A549 (cell line): ENCODE results near the gene CLIC4. TPM values are rescaled to one million over a fixed set of nuclear protein-coding genes. Genes with fewer than 3 reads are reported as not detected.
A peak's percentile ranks its signal among the peaks of the same experiment; 100 is the strongest.

ENCODE experiments used
- ATAC-seq, 2 experiments: fragments of 200-7000 bp in 1 of 2; fragments of >200 bp in 1 of 2; cut with Nextera tagmentation in 1 of 2; cut with Tn5 transposase in 1 of 2; 3 replicates each; pipeline versions ENCODE4 v1.8.0 to v1.9.1; 2018 to 2020; ENCODE audit warnings: mild to moderate bottlenecking in 1 of 2, moderate library complexity in 1 of 2
- CTCF ChIA-PET: fragments of 300-600 bp; sonication (Branson Sonifier 250); formaldehyde crosslinking; extraction: SDS; loops from one replicate; lab custom pipeline; 2021; ENCODE audit warnings: antibody characterized with exemption, inconsistent platforms; lab: Yijun Ruan, JAX
- POLR2A ChIA-PET: fragments of 350-600 bp; formaldehyde crosslinking; extraction: SDS; loops from one replicate; lab custom pipeline; 2021; ENCODE audit warnings: antibody characterized with exemption, inconsistent platforms; lab: Yijun Ruan, JAX
- DNase-seq, 2 experiments: peaks; one replicate each; pipeline versions ENCODE4 v3.0.0 to v3.0.0-alpha.2; 2011 to 2016; ENCODE audit warnings: low read depth in 1 of 2, low spot score in 1 of 2
- FAIRE-seq: peaks from 2 replicates; lab custom pipeline; 2011; peaks lifted over from hg19 to GRCh38; lab: Jason Lieb, UNC
- H3K27ac ChIP-seq, 2 experiments: fragments of >200 bp; sonication (Bioruptor Twin); formaldehyde crosslinking; 3 replicates each; pipeline ENCODE4 v1.5.1; 2016 to 2017
- H3K4me1 ChIP-seq: fragments of >200 bp; sonication (Bioruptor Twin); formaldehyde crosslinking; 3 replicates; pipeline ENCODE4 v1.6.1; 2016
- H3K4me2 ChIP-seq: fragments of >200 bp; sonication (Bioruptor Twin); formaldehyde crosslinking; 3 replicates; pipeline ENCODE4 v1.6.1; 2016
- H3K4me3 ChIP-seq: fragments of >200 bp; sonication (Bioruptor Twin); formaldehyde crosslinking; 3 replicates; pipeline ENCODE4 v1.5.1; 2016
- H3K9me3 ChIP-seq: fragments of >200 bp; sonication (Bioruptor Twin); formaldehyde crosslinking; 3 replicates; pipeline ENCODE4 v1.6.1; 2016
- CBX2 ChIP-seq: fragments of 200-600 bp; sonication (generic); IDR thresholded peaks from 2 replicates; pipeline ENCODE4 v1.6.1; 2016; ENCODE audit warnings: low read depth, mild to moderate bottlenecking, borderline replicate concordance
- CBX8 ChIP-seq: fragments of 200-600 bp; sonication (generic); IDR thresholded peaks from 2 replicates; pipeline ENCODE4 v1.6.1; 2016
- CEBPB ChIP-seq, 2 experiments: fragments of >200 bp in 1 of 2; sonication (Bioruptor Twin) in 1 of 2; formaldehyde crosslinking in 1 of 2; IDR thresholded peaks; 2 replicates each; pipeline ENCODE4 v1.6.1; 2012 to 2016
- CHD2 ChIP-seq: fragments of 150-350 bp; IDR thresholded peaks from 2 replicates; pipeline ENCODE4 v1.6.1; 2014; ENCODE audit warnings: low read length; ENCODE audit not compliant: partially characterized antibody
- FOSL2 ChIP-seq, 2 experiments: fragments of 450-650 bp in 1 of 2; fragments of >200 bp in 1 of 2; sonication (Bioruptor Twin) in 1 of 2; formaldehyde crosslinking; IDR thresholded peaks; 2 replicates each; pipeline versions ENCODE4 v1.5.0 to v1.6.1; 2016 to 2020; ENCODE audit warnings: mild to moderate bottlenecking in 1 of 2, moderate library complexity in 1 of 2
- FOXS1 ChIP-seq: fragments of 250-450 bp; sonication (Bioruptor Pico); IDR thresholded peaks from 2 replicates; pipeline ENCODE4 v1.5.0; 2020; ENCODE audit warnings: mild to moderate bottlenecking, moderate library complexity
- JUNB ChIP-seq: fragments of >200 bp; sonication (Bioruptor Twin); formaldehyde crosslinking; IDR thresholded peaks from 2 replicates; pipeline ENCODE4 v1.6.1; 2016
- MAX ChIP-seq: IDR thresholded peaks from 2 replicates; pipeline ENCODE4 v1.6.1; 2012
- MYC ChIP-seq: IDR thresholded peaks from 2 replicates; pipeline ENCODE4 v1.6.1; 2012; ENCODE audit warnings: mild to moderate bottlenecking, inconsistent platforms, low read length, improper control_type of control experiment, borderline replicate concordance
- POLR2AphosphoS2 ChIP-seq: conservative IDR thresholded peaks from 2 replicates; pipeline ENCODE4 v1.6.1; 2012; ENCODE audit warnings: low read length, improper control_type of control experiment, inconsistent platforms
- RAD21 ChIP-seq, 2 experiments: fragments of >200 bp in 1 of 2; sonication (Bioruptor Twin) in 1 of 2; formaldehyde crosslinking in 1 of 2; IDR thresholded peaks in 1 of 2; conservative IDR thresholded peaks in 1 of 2; 2 replicates in 1 of 2; 3 replicates in 1 of 2; pipeline ENCODE4 v1.6.1; 2012 to 2018; ENCODE audit warnings: inconsistent platforms in 1 of 2
- RARB ChIP-seq: fragments of 250-450 bp; sonication (Bioruptor Pico); IDR thresholded peaks from 2 replicates; pipeline ENCODE4 v1.8.0; 2021; ENCODE audit warnings: mild to moderate bottlenecking, moderate library complexity
- RFX5 ChIP-seq: fragments of 450-650 bp; IDR thresholded peaks from 2 replicates; pipeline ENCODE4 v1.7.1; 2014; ENCODE audit warnings: antibody characterized with exemption, mild to moderate bottlenecking, moderate library complexity
- ZC3H11A ChIP-seq: fragments of 450-650 bp; IDR thresholded peaks from 2 replicates; pipeline ENCODE4 v1.6.1; 2014; ENCODE audit warnings: antibody characterized with exemption, mild to moderate bottlenecking
- ZFP36 ChIP-seq: fragments of 450-650 bp; IDR thresholded peaks from 2 replicates; pipeline ENCODE4 v1.6.1; 2014; ENCODE audit warnings: borderline replicate concordance; ENCODE audit not compliant: partially characterized antibody
- WGBS: methylation state at CpG from one replicate; pipeline ENCODE4 v1.1.6; 2017; ENCODE audit errors: missing lambda C conversion rate; 5-methylcytosine and 5-hydroxymethylcytosine counted together
- polyA plus RNA-seq, 4 experiments: library from polyadenylated mRNA; depleted of rRNA in 3 of 4; stranded (reverse); fragments of >200 nt; fragmentation: RNase III in 1 of 4; extraction: RNeasy Plus Mini Kit Qiagen cat#74134 plus additional on column Dnase treatment in 1 of 4; gene quantifications; 2 replicates in 3 of 4; 3 replicates in 1 of 4; pipeline ENCODE4 v1.2.3, GENCODE V29; 2011 to 2017
- TF ChIP-seq, protein P1 (sequence below): fragments of 200-600 bp; sonication (generic); IDR thresholded peaks from 2 replicates; pipeline ENCODE4 v1.6.1; 2016; ENCODE audit warnings: antibody characterized with exemption, mild to moderate bottlenecking, moderate library complexity

The CLIC4 gene
- polyA plus RNA-seq, 2 of the 4 experiments (the other 2 are of a cell fraction), result 52.1 to 97.4 TPM

GRCh38 chr1:24707687-24708086, 37.6 kb upstream of the CLIC4 start:
- Histone ChIP-seq H3K9me3 (no peaks in the 10 kb centered on the region), H3K4me1 (peaks cover 19% of the 10 kb centered on the region), H3K4me2 (no peak overlapping the region), H3K27ac (peak overlapping the region in 1 of 2 experiments; percentile 89; a peak in 2 of 6 replicates), H3K4me3 (no peak overlapping the region)
- ATAC-seq, result no peak
- ChIA-PET CTCF (interaction anchor here (1.4 kb wide), 1 partner anchor 19 kb away, joined by 3 read pairs; no protein-coding TSS in a partner anchor), POLR2A (interaction anchor here (0.8 kb wide), 1 partner anchor 37 kb away, joined by 3 read pairs; the partner anchor contains the start of gene CLIC4)
- 0% methylated on average over 3 of the region's 4 CpGs for WGBS
- no peak for FAIRE-seq
- 0 out of 2 replicates have a peak, but pooled peaks have one; percentile 12 for TF ChIP-seq FOSL2 (IDR thresholded peaks at IDR 0.05)
- peak; percentile 50; the same call in 1 of the 2 replicates for TF ChIP-seq FOSL2 (CRISPR knock-in tag; IDR thresholded peaks at IDR 0.05)
- TF ChIP-seq CEBPB (IDR thresholded peaks at IDR 0.05), result no peak
- TF ChIP-seq, all 56 proteins: peak for 1
- peak in 1 of 2 experiments; percentile 54 for DNase-seq

DNA sequence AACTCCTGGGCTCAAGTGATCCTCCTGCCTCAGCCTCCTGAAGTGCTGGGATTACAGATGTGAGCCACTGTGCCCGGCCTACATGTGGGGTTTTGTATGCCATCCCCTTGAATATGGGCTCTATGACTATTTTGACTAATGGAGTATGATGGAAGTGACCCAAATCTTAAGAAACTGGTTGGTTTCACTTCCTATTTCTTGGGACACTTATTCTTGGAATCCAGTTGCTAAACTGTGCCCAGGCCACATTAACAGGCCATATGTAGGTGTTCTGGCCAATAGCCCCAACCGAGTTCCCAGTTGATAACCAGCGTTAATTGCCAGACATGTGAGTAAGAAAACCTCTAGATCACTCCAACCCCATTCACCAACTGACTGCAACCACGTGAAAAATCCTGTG, 36.3 kb upstream of the CLIC4 start:
- FAIRE-seq (no peak), DNase-seq (no peak), ATAC-seq (no peak)
- POLR2A ChIA-PET, result no interaction called here
- peaks cover 23% of the 10 kb centered on the region for H3K4me1 ChIP-seq
- no peak overlapping the region for H3K4me3 ChIP-seq
- no peaks in the 10 kb centered on the region for H3K9me3 ChIP-seq
- no peak overlapping the region for H3K27ac ChIP-seq
- 90% methylated on average over 4 of the region's 4 CpGs for WGBS
- H3K4me2 ChIP-seq, result no peak overlapping the region
- TF ChIP-seq MYC, result no peak
- TF ChIP-seq FOXS1, result no peak
- CTCF ChIA-PET, result interaction anchor here (1.4 to 2.8 kb wide), 2 partner anchors 20 kb away, joined by 3 to 8 read pairs; no protein-coding TSS in a partner anchor

DNA sequence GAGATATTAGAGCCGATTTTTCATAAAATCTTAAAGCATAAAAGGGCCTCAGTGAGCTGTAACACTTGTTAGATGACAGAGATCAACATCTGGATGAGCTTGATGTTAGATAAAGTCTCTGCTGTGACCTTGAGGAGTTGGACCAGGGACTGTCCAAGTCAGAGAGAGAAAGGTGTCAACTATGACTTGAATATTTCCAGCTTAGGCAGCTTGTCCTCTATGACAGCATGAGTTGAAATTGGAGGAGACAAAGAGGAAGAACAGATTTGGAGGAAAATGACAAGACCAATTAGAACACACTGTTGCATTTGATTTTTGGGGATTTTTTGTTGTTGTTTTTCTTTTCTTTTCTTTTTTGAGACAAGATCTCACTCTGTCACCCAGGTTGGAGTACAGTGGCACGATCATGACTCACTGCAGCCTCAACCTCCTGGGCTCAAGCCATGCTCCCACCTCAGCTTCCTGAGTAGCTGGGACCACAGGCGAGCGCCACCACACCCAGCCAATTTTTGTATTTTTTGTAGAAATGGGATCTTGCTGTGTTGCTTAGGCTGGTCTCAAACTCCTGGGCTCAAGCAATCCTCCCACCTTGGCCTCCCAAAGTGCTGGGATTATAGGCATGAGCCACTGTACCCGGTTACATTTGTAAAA, 35.3 kb upstream of the CLIC4 start:
- no peak for ATAC-seq
- POLR2A ChIA-PET, result no interaction called here
- no peaks in the 10 kb centered on the region for H3K9me3 ChIP-seq
- H3K4me1 ChIP-seq, result peaks cover 21% of the 10 kb centered on the region
- no peak overlapping the region for H3K4me2 ChIP-seq
- TF ChIP-seq JUNB (no peak), RFX5 (no peak), RAD21 (conservative IDR thresholded peaks at IDR 0.05 in 1 of 2, IDR thresholded peaks at IDR 0.05 in 1 of 2) (no peak), MYC (no peak), MAX (no peak), RARB (no peak), CBX8 (no peak), CBX2 (no peak), CHD2 (no peak), ZFP36 (no peak), ZC3H11A (no peak), POLR2AphosphoS2 (no peak)
- TF ChIP-seq, protein P1, sequence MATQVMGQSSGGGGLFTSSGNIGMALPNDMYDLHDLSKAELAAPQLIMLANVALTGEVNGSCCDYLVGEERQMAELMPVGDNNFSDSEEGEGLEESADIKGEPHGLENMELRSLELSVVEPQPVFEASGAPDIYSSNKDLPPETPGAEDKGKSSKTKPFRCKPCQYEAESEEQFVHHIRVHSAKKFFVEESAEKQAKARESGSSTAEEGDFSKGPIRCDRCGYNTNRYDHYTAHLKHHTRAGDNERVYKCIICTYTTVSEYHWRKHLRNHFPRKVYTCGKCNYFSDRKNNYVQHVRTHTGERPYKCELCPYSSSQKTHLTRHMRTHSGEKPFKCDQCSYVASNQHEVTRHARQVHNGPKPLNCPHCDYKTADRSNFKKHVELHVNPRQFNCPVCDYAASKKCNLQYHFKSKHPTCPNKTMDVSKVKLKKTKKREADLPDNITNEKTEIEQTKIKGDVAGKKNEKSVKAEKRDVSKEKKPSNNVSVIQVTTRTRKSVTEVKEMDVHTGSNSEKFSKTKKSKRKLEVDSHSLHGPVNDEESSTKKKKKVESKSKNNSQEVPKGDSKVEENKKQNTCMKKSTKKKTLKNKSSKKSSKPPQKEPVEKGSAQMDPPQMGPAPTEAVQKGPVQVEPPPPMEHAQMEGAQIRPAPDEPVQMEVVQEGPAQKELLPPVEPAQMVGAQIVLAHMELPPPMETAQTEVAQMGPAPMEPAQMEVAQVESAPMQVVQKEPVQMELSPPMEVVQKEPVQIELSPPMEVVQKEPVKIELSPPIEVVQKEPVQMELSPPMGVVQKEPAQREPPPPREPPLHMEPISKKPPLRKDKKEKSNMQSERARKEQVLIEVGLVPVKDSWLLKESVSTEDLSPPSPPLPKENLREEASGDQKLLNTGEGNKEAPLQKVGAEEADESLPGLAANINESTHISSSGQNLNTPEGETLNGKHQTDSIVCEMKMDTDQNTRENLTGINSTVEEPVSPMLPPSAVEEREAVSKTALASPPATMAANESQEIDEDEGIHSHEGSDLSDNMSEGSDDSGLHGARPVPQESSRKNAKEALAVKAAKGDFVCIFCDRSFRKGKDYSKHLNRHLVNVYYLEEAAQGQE, result no peak
- DNase-seq, result no peak
- CTCF ChIA-PET, result interaction anchor here (2.8 kb wide), 1 partner anchor 21 kb away, joined by 8 read pairs; no protein-coding TSS in a partner anchor
- no peak for FAIRE-seq
- H3K27ac ChIP-seq, result peak overlapping the region in 1 of 2 experiments; percentile 45; a peak in 1 of 6 replicates
- H3K4me3 ChIP-seq, result no peak overlapping the region
- 74% methylated on average over 5 of the region's 5 CpGs for WGBS
